Prostate gland (tissue), 2 donors: ENCODE measurements around the gene RNF215.

Experiments
- CTCF ChIP-seq, 4 experiments: fragments of 200-600 bp in 2 of 4; fragments of 450-650 bp in 2 of 4; sonication (generic) in 2 of 4; IDR thresholded peaks; 1 replicate in 3 of 4; 2 replicates in 1 of 4; pipeline ENCODE4 v1.5.1; 2016 to 2019; ENCODE audit warnings: antibody characterized with exemption in 4 of 4, mild to moderate bottlenecking in 2 of 4, moderate library complexity in 2 of 4
- POLR2A ChIP-seq: fragments of 450-650 bp; IDR thresholded peaks from one replicate; pipeline ENCODE4 v1.6.1; 2016; ENCODE audit warnings: antibody characterized with exemption, mild to moderate bottlenecking

GRCh38 chr22:30411780-30412179, 24.6 kb upstream of the RNF215 start:
- TF ChIP-seq CTCF (IDR thresholded peaks at IDR 0.05) (no peak), POLR2A (no peak)
